IPS DF 4.7 (cell line): ENCODE data around the gene NRARP.
"Not testable (repeated sequence)": the region's sequence is repeated elsewhere in the genome, so short reads cannot be mapped to it uniquely, and the experiment has no call there.

Experiments used
- DNase-seq: peaks from one replicate; pipeline ENCODE4 v3.0.0-alpha.2; 2013; ENCODE audit warnings: low spot score; ENCODE audit errors: extremely low read depth

Gene NRARP

GRCh38 chr9:137262909-137263285 lies 39.2 kb downstream of the NRARP start:
- no peak for DNase-seq

GRCh38 chr9:137262173-137262908 lies 39.7 kb downstream of the NRARP start:
- not testable (repeated sequence) for DNase-seq

GRCh38 chr9:137256856-137257255 lies 45.2 kb downstream of the NRARP start:
- no peak for DNase-seq

- DNase-seq = no peak
Observed at GRCh38 chr9:137256362-137256761, 45.7 kb downstream of the NRARP start.

- DNase-seq = no peak
Observed at GRCh38 chr9:137255448-137256114, 46.5 kb downstream of the NRARP start.

GRCh38 chr9:137254624-137255447 lies 47.2 kb downstream of the NRARP start, which contains the start of gene NELFB:
Gene NELFB, plus strand, starts transcription at chr9:137255327.
- DNase-seq = no peak

GRCh38 chr9:137253717-137254623 lies 48.1 kb downstream of the NRARP start:
- DNase-seq = no peak

- DNase-seq = no peak
Observed at GRCh38 chr9:137252555-137253506, 49.2 kb downstream of the NRARP start.

GRCh38 chr9:137251490-137252268 lies 50.4 kb downstream of the NRARP start:
- DNase-seq = no peak

GRCh38 chr9:137251194-137251461 lies 50.9 kb downstream of the NRARP start, which contains the start of gene STPG3:
Gene STPG3, plus strand, starts transcription at chr9:137251286. Its CDS starts 1 bp downstream, at chr9:137251287.
- DNase-seq = no peak

- no peak for DNase-seq
Observed at GRCh38 chr9:137250329-137251193, 51.5 kb downstream of the NRARP start.
